PC-9 (cell line): ENCODE results near the gene MAGEA3. TPM values are rescaled to one million over a fixed set of nuclear protein-coding genes. Genes with fewer than 3 reads are reported as not detected.
"Not testable (repeated sequence)": the region's sequence is repeated elsewhere in the genome, so short reads cannot be mapped to it uniquely, and the experiment has no call there.

Source experiments
- BruUV-seq: library from RNA; stranded (reverse); fragments of 400-500 nt; replicated peaks from 2 replicates; lab custom pipeline; 2021; lab: Mats Ljungman, UMichigan
- CTCF ChIA-PET: fragments of 300-600 bp; sonication (Branson Sonifier 250); formaldehyde crosslinking; loops from one replicate; lab custom pipeline; 2022; ENCODE audit warnings: antibody characterized with exemption; lab: Charles Lee
- POLR2A ChIA-PET: fragments of 300-600 bp; sonication (Branson Sonifier 250); formaldehyde crosslinking; loops from one replicate; lab custom pipeline; 2022; ENCODE audit warnings: antibody characterized with exemption; ENCODE audit not compliant: unreplicated experiment; lab: Charles Lee
- DNase-seq, 2 experiments: peaks; one replicate each; pipeline versions ENCODE4 v3.0.0 to v3.0.0-alpha.2; 2015 to 2022; ENCODE audit warnings: mixed read lengths in 1 of 2
- H2AFZ ChIP-seq: fragments of 200-600 bp; sonication (generic); 2 replicates; pipeline ENCODE4 v1.8.1; 2017; ENCODE audit warnings: antibody characterized with exemption
- H3F3A ChIP-seq: fragments of 200-600 bp; sonication (generic); 2 replicates; pipeline ENCODE4 v1.8.1; 2017; ENCODE audit warnings: antibody characterized with exemption, mild to moderate bottlenecking, low read depth; ENCODE audit not compliant: insufficient read depth
- H3K27ac ChIP-seq: fragments of 200-600 bp; sonication (generic); 2 replicates; pipeline ENCODE4 v1.6.1; 2016; ENCODE audit warnings: mixed run types
- H3K27me3 ChIP-seq: fragments of 200-600 bp; sonication (generic); 2 replicates; pipeline ENCODE4 v1.6.1; 2016; ENCODE audit warnings: low read depth, mixed run types; ENCODE audit not compliant: insufficient read depth
- H3K36me3 ChIP-seq: fragments of 200-600 bp; sonication (generic); 2 replicates; pipeline ENCODE4 v1.6.1; 2016; ENCODE audit warnings: low read depth, mixed run types
- H3K4me1 ChIP-seq: fragments of 200-600 bp; sonication (generic); replicated peaks from 2 replicates; pipeline ENCODE4 v1.6.1; 2016; ENCODE audit warnings: mixed run types; ENCODE audit not compliant: insufficient read depth
- H3K4me2 ChIP-seq: fragments of 200-600 bp; sonication (generic); 2 replicates; pipeline ENCODE4 v1.6.1; 2017; ENCODE audit warnings: mixed run types
- H3K4me3 ChIP-seq: fragments of 200-600 bp; sonication (generic); 2 replicates; pipeline ENCODE4 v1.6.1; 2016; ENCODE audit warnings: mixed run types
- H3K79me2 ChIP-seq: fragments of 200-600 bp; sonication (generic); 2 replicates; pipeline ENCODE4 v1.6.1; 2017; ENCODE audit warnings: low read depth, mixed run types
- H3K9me2 ChIP-seq: fragments of 200-600 bp; sonication (generic); 2 replicates; pipeline ENCODE4 v1.8.1; 2017; ENCODE audit warnings: mild to moderate bottlenecking; ENCODE audit not compliant: insufficient read depth
- H3K9me3 ChIP-seq: fragments of 200-600 bp; sonication (generic); 2 replicates; pipeline ENCODE4 v1.8.1; 2016; ENCODE audit warnings: low read depth; ENCODE audit not compliant: insufficient read depth
- H4K20me1 ChIP-seq: fragments of 200-600 bp; sonication (generic); 2 replicates; pipeline ENCODE4 v1.8.1; 2017; ENCODE audit not compliant: insufficient read depth
- EZH2 ChIP-seq: fragments of 200-600 bp; sonication (generic); IDR thresholded peaks from 2 replicates; pipeline ENCODE4 v1.8.0; 2017; ENCODE audit warnings: antibody characterized with exemption, low read depth
- intact Hi-C: fragments of 100-400 bp; cut with micrococcal nuclease; formaldehyde crosslinking; loops from one replicate; pipeline ENCODE4 v1.10.0; 2022; ENCODE audit not compliant: unreplicated experiment
- total RNA-seq: library from RNA; stranded (reverse); gene quantifications from 2 replicates; pipeline ENCODE4 v1.2.3, GENCODE V29; 2021
- TF ChIP-seq, protein P1 (sequence below): fragments of 200-600 bp; sonication (generic); conservative IDR thresholded peaks from 2 replicates; pipeline ENCODE4 v1.6.1; 2017; ENCODE audit warnings: mixed run types, antibody characterized with exemption, mild to moderate bottlenecking, moderate library complexity

The MAGEA3 gene
- total RNA-seq, 1 experiment from 2014 or later = 133 TPM

DNA sequence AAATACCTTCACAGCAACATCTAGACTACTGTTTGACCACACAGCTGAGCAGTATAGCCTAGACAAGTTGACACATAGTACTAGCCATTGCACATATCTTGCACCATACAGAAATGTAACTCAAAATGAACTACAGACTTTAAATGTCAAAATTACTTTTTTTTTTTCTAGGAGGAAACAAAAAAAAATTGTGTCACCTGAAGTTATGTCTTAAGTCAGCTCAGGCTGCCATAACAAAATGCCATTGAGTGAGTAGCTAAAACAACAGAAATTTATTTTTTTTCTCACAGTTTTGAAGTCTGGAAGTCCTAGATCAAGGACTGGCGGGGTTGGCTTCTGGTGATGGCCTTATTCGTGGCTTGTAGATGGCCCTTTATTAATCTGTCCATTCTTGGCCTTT is 10.6 kb downstream of the MAGEA3 start, which contains the start of gene CSAG2:
TSS of gene CSAG2 (minus strand) at position 101 of the 400 bp plus-strand sequence. CDS start 161 bp downstream, outside the sequence.
- BruUV-seq, H3K4me3 ChIP-seq, H3K4me2 ChIP-seq, H3K9me2 ChIP-seq, H4K20me1 ChIP-seq, DNase-seq, CTCF ChIA-PET, H3K79me2 ChIP-seq, POLR2A ChIA-PET, H2AFZ ChIP-seq, H3K27ac ChIP-seq, intact Hi-C loops, H3F3A ChIP-seq, H3K36me3 ChIP-seq, H3K27me3 ChIP-seq, H3K4me1 ChIP-seq, H3K9me3 ChIP-seq: not testable (repeated sequence)

DNA sequence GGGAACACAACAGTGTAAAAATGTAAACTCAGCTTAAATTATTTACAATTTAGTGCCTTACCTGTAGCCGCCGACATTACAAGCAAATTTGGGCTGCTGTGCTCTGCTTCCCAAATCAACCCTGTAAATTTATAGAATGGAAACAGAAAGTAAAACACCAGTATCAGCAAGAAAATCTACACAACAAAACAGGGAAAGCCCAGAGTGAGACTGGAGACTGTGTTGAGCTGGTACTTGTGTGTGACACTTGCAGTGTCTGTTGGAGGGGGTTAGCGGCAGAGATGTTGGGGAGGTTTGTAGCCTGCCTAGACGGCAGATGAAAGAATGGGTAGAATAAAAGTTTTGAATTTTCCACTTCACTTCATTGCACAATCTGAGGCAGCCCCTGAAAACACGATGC is 14.6 kb downstream of the MAGEA3 start:
- H3K27me3 ChIP-seq, H3K4me1 ChIP-seq, H3K4me3 ChIP-seq, H3K79me2 ChIP-seq, H4K20me1 ChIP-seq, BruUV-seq, H3K36me3 ChIP-seq, CTCF ChIA-PET, DNase-seq, H3K27ac ChIP-seq, intact Hi-C loops, H3K9me2 ChIP-seq, H2AFZ ChIP-seq, POLR2A ChIA-PET, H3K4me2 ChIP-seq, H3F3A ChIP-seq, H3K9me3 ChIP-seq: not testable (repeated sequence)

GRCh38 chrX:152713815-152714787 is 15.5 kb downstream of the MAGEA3 start, which contains the start of gene MAGEA2B:
TSS of gene MAGEA2B (plus strand) at chrX:152714628. CDS start at chrX:152717107, 2,479 bp downstream.
- H3K9me2 ChIP-seq, H3F3A ChIP-seq, H3K79me2 ChIP-seq, H3K4me2 ChIP-seq, CTCF ChIA-PET, H3K36me3 ChIP-seq, intact Hi-C loops, H3K27ac ChIP-seq, H2AFZ ChIP-seq, H3K4me3 ChIP-seq, H3K4me1 ChIP-seq, POLR2A ChIA-PET, DNase-seq, H3K9me3 ChIP-seq, H3K27me3 ChIP-seq, H4K20me1 ChIP-seq: not testable (repeated sequence)
- TSS peak; percentile 77 for BruUV-seq

DNA sequence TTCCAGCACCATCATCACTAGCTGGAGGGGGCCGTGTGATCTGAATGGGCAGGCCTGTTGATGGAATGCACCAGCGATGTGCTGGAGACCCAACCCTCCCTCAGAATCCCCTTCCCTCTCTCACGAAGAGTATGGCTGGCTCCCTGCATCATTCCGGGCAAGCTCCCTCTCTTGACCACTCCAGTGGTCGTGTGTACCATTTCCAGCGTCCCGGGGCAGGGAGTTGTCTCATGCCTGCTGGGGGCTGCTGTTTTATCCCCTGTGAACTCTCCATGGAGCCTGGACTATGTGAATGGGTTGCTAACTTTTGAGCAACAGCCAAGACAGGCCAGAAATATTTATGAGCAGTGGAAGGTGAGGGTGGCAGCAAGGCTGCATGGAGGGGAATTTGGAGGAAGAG is 26.8 kb downstream of the MAGEA3 start:
- intact Hi-C loops = no loop called here
- TF ChIP-seq EZH2 = no peak
- TF ChIP-seq, protein P1, sequence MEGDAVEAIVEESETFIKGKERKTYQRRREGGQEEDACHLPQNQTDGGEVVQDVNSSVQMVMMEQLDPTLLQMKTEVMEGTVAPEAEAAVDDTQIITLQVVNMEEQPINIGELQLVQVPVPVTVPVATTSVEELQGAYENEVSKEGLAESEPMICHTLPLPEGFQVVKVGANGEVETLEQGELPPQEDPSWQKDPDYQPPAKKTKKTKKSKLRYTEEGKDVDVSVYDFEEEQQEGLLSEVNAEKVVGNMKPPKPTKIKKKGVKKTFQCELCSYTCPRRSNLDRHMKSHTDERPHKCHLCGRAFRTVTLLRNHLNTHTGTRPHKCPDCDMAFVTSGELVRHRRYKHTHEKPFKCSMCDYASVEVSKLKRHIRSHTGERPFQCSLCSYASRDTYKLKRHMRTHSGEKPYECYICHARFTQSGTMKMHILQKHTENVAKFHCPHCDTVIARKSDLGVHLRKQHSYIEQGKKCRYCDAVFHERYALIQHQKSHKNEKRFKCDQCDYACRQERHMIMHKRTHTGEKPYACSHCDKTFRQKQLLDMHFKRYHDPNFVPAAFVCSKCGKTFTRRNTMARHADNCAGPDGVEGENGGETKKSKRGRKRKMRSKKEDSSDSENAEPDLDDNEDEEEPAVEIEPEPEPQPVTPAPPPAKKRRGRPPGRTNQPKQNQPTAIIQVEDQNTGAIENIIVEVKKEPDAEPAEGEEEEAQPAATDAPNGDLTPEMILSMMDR = no peak
- CTCF ChIA-PET = no interaction called here

More for the DNA sequence above, 26.8 kb downstream of the MAGEA3 start:
- Histone ChIP-seq H3K4me3 (no peak overlapping the region), H3K27ac (no peak overlapping the region), H3K36me3 (no peaks in the 10 kb centered on the region), H4K20me1 (no peaks in the 10 kb centered on the region), H3K4me2 (no peak overlapping the region), H2AFZ (no peak overlapping the region), H3K27me3 (peaks cover 11% of the 10 kb centered on the region; the same call in 1 of the 2 replicates), H3K9me3 (no peaks in the 10 kb centered on the region), H3K9me2 (no peaks in the 10 kb centered on the region), H3K79me2 (no peaks in the 10 kb centered on the region), H3K4me1 (no peaks in the 10 kb centered on the region), H3F3A (no peaks in the 10 kb centered on the region)
- POLR2A ChIA-PET = no interaction called here
- BruUV-seq = no TSS peak
- DNase-seq = peak in 1 of 2 experiments; percentile 17
